GM21737 (cell line): Measurements from ENCODE around the gene TTLL13.
A peak's percentile ranks its signal among the peaks of the same experiment; 100 is the strongest.

Experiments used
- ATAC-seq: cut with Tn5 transposase; IDR thresholded peaks from one replicate; pipeline ENCODE4 v1.9.1; 2021; ENCODE audit warnings: mild to moderate bottlenecking, moderate library complexity; ENCODE audit not compliant: unreplicated experiment

Gene TTLL13

GRCh38 chr15:90249203-90249863 lies at the start of gene TTLL13:
TTLL13 (plus strand) TSS chr15:90249556; CDS start chr15:90250631, 1,075 bp downstream.
- peak; percentile 76 for ATAC-seq

GRCh38 chr15:90200534-90201129 lies 48.7 kb upstream of the TTLL13 start:
- no peak for ATAC-seq

- ATAC-seq = peak; percentile 84
Observed at GRCh38 chr15:90201130-90201943, 48.0 kb upstream of the TTLL13 start, which contains the start of gene SEMA4B. SEMA4B (plus strand) TSS chr15:90201330; CDS start chr15:90201579, 249 bp downstream.

- no peak for ATAC-seq
Observed at GRCh38 chr15:90201944-90202375, 47.4 kb upstream of the TTLL13 start.

GRCh38 chr15:90202929-90203328 lies 46.4 kb upstream of the TTLL13 start:
- ATAC-seq = no peak

- no peak for ATAC-seq
Observed at GRCh38 chr15:90203473-90203872, 45.9 kb upstream of the TTLL13 start.

GRCh38 chr15:90203922-90204321 lies 45.4 kb upstream of the TTLL13 start:
- ATAC-seq = no peak

GRCh38 chr15:90205050-90205848 lies 44.1 kb upstream of the TTLL13 start:
- no peak for ATAC-seq

- ATAC-seq = no peak
Observed at GRCh38 chr15:90205886-90206285, 43.5 kb upstream of the TTLL13 start.

GRCh38 chr15:90207252-90207651 lies 42.1 kb upstream of the TTLL13 start:
- no peak for ATAC-seq

GRCh38 chr15:90208356-90208755 lies 41.0 kb upstream of the TTLL13 start:
- ATAC-seq = no peak

GRCh38 chr15:90209591-90209990 lies 39.8 kb upstream of the TTLL13 start:
- ATAC-seq = no peak

GRCh38 chr15:90210593-90210992 lies 38.8 kb upstream of the TTLL13 start:
- ATAC-seq = no peak

- no peak for ATAC-seq
Observed at GRCh38 chr15:90211009-90211408, 38.3 kb upstream of the TTLL13 start.

GRCh38 chr15:90211440-90212143 lies 37.8 kb upstream of the TTLL13 start:
- ATAC-seq = no peak

GRCh38 chr15:90212221-90213098 lies 36.9 kb upstream of the TTLL13 start:
- no peak for ATAC-seq

- no peak for ATAC-seq
Observed at GRCh38 chr15:90213122-90213817, 36.1 kb upstream of the TTLL13 start.

- no peak for ATAC-seq
Observed at GRCh38 chr15:90213818-90214204, 35.5 kb upstream of the TTLL13 start.
